Endothelial cell of umbilical vein (primary cell): ENCODE results near the gene FANCI. TPM values are rescaled to one million over a fixed set of nuclear protein-coding genes. Genes with fewer than 3 reads are reported as not detected.
A peak's percentile ranks its signal among the peaks of the same experiment; 100 is the strongest.

Experiments used
- BruUV-seq: library from RNA; stranded (reverse); fragments of 400-500 nt; replicated peaks from 2 replicates; lab custom pipeline; 2021; lab: Mats Ljungman, UMichigan
- CTCF ChIA-PET: fragments of 300-600, 350-600 bp; sonication (Branson Sonifier 250); formaldehyde crosslinking; loops from one replicate; lab custom pipeline; 2021; ENCODE audit warnings: antibody characterized with exemption, inconsistent platforms; lab: Charles Lee
- POLR2A ChIA-PET: fragments of 300-600, 350-600 bp; sonication (Branson Sonifier 250); formaldehyde crosslinking; loops from one replicate; lab custom pipeline; 2021; ENCODE audit warnings: antibody characterized with exemption, inconsistent platforms; lab: Charles Lee
- DNase-seq: peaks from one replicate; pipeline ENCODE4 v3.0.0-alpha.2; 2011; ENCODE audit warnings: low read depth, low spot score
- FAIRE-seq: peaks from 2 replicates; lab custom pipeline; 2011; peaks lifted over from hg19 to GRCh38; lab: Jason Lieb, UNC
- H2AFZ ChIP-seq: 2 replicates; pipeline ENCODE4 v1.6.0; 2012; ENCODE audit warnings: low read depth, low read length, control low read depth, inconsistent platforms
- H3K27ac ChIP-seq: 2 replicates; pipeline ENCODE4 v1.5.1; 2011; ENCODE audit warnings: low read depth, mild to moderate bottlenecking, control low read depth, low read length, moderate library complexity; ENCODE audit not compliant: insufficient read depth
- H3K27me3 ChIP-seq, 2 experiments: 2 replicates each; pipeline versions ENCODE4 v1.6.0 to v1.6.1; 2011; ENCODE audit warnings: low read length in 2 of 2, mixed read lengths in 1 of 2; ENCODE audit not compliant: control insufficient read depth in 2 of 2, insufficient read depth in 2 of 2
- H3K36me3 ChIP-seq, 2 experiments: 2 replicates in 1 of 2; 3 replicates in 1 of 2; pipeline ENCODE4 v1.5.1; 2011; ENCODE audit warnings: low read length in 2 of 2, mild to moderate bottlenecking in 1 of 2, moderate library complexity in 1 of 2; ENCODE audit not compliant: control insufficient read depth in 2 of 2, insufficient read depth in 2 of 2; ENCODE audit errors: extremely low read depth in 1 of 2
- H3K4me1 ChIP-seq: 3 replicates; pipeline ENCODE4 v1.5.1; 2011; ENCODE audit warnings: mild to moderate bottlenecking, low read length; ENCODE audit not compliant: control insufficient read depth, insufficient read depth; ENCODE audit errors: extremely low read depth
- H3K4me2 ChIP-seq: 2 replicates; pipeline ENCODE4 v1.6.1; 2011; ENCODE audit warnings: low read length, control low read depth, mixed read lengths; ENCODE audit not compliant: insufficient read depth
- H3K4me3 ChIP-seq, 3 experiments: fragments of 200-600 bp in 1 of 3; sonication (generic), shearing (Covaris generic) in 1 of 3; replicated peaks in 1 of 3; 2 replicates each; pipeline ENCODE4 v1.5.1; 2011 to 2016; ENCODE audit warnings: control low read depth in 3 of 3, low read length in 3 of 3, mild to moderate bottlenecking in 2 of 3, inconsistent platforms in 1 of 3, low read depth in 1 of 3, moderate library complexity in 1 of 3; ENCODE audit not compliant: insufficient read depth in 1 of 3
- H3K79me2 ChIP-seq: 2 replicates; pipeline ENCODE4 v1.6.0; 2012; ENCODE audit warnings: low read length, inconsistent platforms; ENCODE audit not compliant: control insufficient read depth, insufficient read depth
- H3K9ac ChIP-seq: replicated peaks from 2 replicates; pipeline ENCODE3; 2011; ENCODE audit warnings: low read length, control low read depth; ENCODE audit not compliant: insufficient read depth; ENCODE audit errors: extremely low read depth
- H3K9me1 ChIP-seq: replicated peaks from 3 replicates; pipeline ENCODE4 v1.6.0; 2011; ENCODE audit warnings: mild to moderate bottlenecking, low read length; ENCODE audit not compliant: control insufficient read depth, insufficient read depth; ENCODE audit errors: extremely low read depth
- H3K9me3 ChIP-seq: replicated peaks from 2 replicates; pipeline ENCODE4 v1.5.1; 2012; ENCODE audit warnings: low read length, inconsistent platforms; ENCODE audit not compliant: control insufficient read depth, insufficient read depth
- H4K20me1 ChIP-seq: replicated peaks from 2 replicates; pipeline ENCODE3; 2011; ENCODE audit warnings: mild to moderate bottlenecking, low read length; ENCODE audit not compliant: control insufficient read depth, insufficient read depth; ENCODE audit errors: extremely low read depth
- FOS ChIP-seq: IDR thresholded peaks from 2 replicates; pipeline ENCODE4 v1.6.1; 2011; ENCODE audit warnings: mild to moderate bottlenecking, low read length, moderate library complexity, borderline replicate concordance; ENCODE audit not compliant: insufficient read depth
- GATA2 ChIP-seq: IDR thresholded peaks from 2 replicates; pipeline ENCODE4 v1.7.0; 2011; ENCODE audit warnings: low read depth, mild to moderate bottlenecking, moderate library complexity, mixed read lengths, low read length; ENCODE audit not compliant: insufficient read length, insufficient read depth
- JUN ChIP-seq: IDR thresholded peaks from 2 replicates; pipeline ENCODE4 v1.6.1; 2011; ENCODE audit warnings: borderline replicate concordance, low read depth; ENCODE audit not compliant: insufficient read length, insufficient read depth
- MAX ChIP-seq: IDR thresholded peaks from 2 replicates; pipeline ENCODE4 v1.6.1; 2011; ENCODE audit not compliant: insufficient read depth, insufficient read length
- MYC ChIP-seq: IDR thresholded peaks from one replicate; pipeline ENCODE4 v1.6.1; 2011; ENCODE audit warnings: mild to moderate bottlenecking, low read depth, low read length
- POLR2AphosphoS5 ChIP-seq: IDR thresholded peaks from 2 replicates; pipeline ENCODE4 v1.6.1; 2012; ENCODE audit warnings: low read depth, mild to moderate bottlenecking, control low read depth, low read length, moderate library complexity; ENCODE audit not compliant: insufficient read depth
- dilution Hi-C: fragments of 300-500 bp; cut with MboI; formaldehyde crosslinking; loops from one replicate; pipeline ENCODE4 v1.15.0; 2019; ENCODE audit warnings: low sequenced_read_pairs; ENCODE audit not compliant: extremely low pct_ligation_motif_present
- intact Hi-C: fragments of 100-400 bp; cut with micrococcal nuclease; formaldehyde crosslinking; loops from one replicate; pipeline ENCODE4 v1.10.0; 2022
- polyA plus RNA-seq, 4 experiments: library from polyadenylated mRNA; depleted of rRNA in 3 of 4; stranded (reverse) in 3 of 4; unstranded in 1 of 4; fragments of >200 nt; gene quantifications; 2 replicates each; pipeline versions ENCODE4 v1.2.1 to v1.2.3, GENCODE V29; 2011 to 2012; ENCODE audit warnings: missing spikeins in 1 of 4
- total RNA-seq: library from RNA; stranded (reverse); gene quantifications from 2 replicates; pipeline ENCODE4 v1.2.3, GENCODE V29; 2021

The FANCI gene
- total and polyA plus RNA-seq, 2 donors (not counting 3 experiments of a cell fraction or from before 2014, with no cell fraction given): 10.8 to 74.7 TPM

- H3K27me3 ChIP-seq: no peaks in the 10 kb centered on the region
- peaks cover 6% of the 10 kb centered on the region for H3K4me1 ChIP-seq
- dilution Hi-C loops: no loop called here
- no peak overlapping the region for H3K27ac ChIP-seq
- TF ChIP-seq MAX (no peak), GATA2 (no peak), POLR2AphosphoS5 (no peak)
- no peaks in the 10 kb centered on the region for H3K79me2 ChIP-seq
- H3K36me3 ChIP-seq: peaks cover 0 to 3% of the 10 kb centered on the region in 2 experiments
- ChIA-PET CTCF (interaction anchor here (0.8 to 1.0 kb wide), 2 partner anchors 53 to 98 kb away, joined by 3 to 5 read pairs; no protein-coding TSS in a partner anchor), POLR2A (no interaction called here)
- H3K9me3 ChIP-seq: no peaks in the 10 kb centered on the region
- FAIRE-seq (no peak), DNase-seq (no peak)
- H2AFZ ChIP-seq: no peak overlapping the region
- H3K4me2 ChIP-seq: no peak overlapping the region
- H4K20me1 ChIP-seq: no peaks in the 10 kb centered on the region
- H3K4me3 ChIP-seq: no peak overlapping the region
- H3K9ac ChIP-seq: no peak overlapping the region
- no TSS peak for BruUV-seq
- H3K9me1 ChIP-seq: no peaks in the 10 kb centered on the region
- intact Hi-C loops: no loop called here
Observed at GRCh38 chr15:89305395-89305794, 61.6 kb downstream of the FANCI start.

- FAIRE-seq: peak; percentile 62
- Histone ChIP-seq H2AFZ (no peak overlapping the region), H3K9ac (no peak overlapping the region), H3K36me3 (no peaks in the 10 kb centered on the region), H3K9me1 (no peaks in the 10 kb centered on the region), H3K79me2 (no peaks in the 10 kb centered on the region), H3K4me3 (no peak overlapping the region), H3K27ac (no peak overlapping the region), H3K4me2 (no peak overlapping the region), H4K20me1 (no peaks in the 10 kb centered on the region), H3K27me3 (no peaks in the 10 kb centered on the region), H3K4me1 (peaks cover 6% of the 10 kb centered on the region), H3K9me3 (no peaks in the 10 kb centered on the region)
- no TSS peak for BruUV-seq
- POLR2A ChIA-PET: interaction anchor here (1.0 kb wide), 1 partner anchor 101 kb away, joined by 3 read pairs; no protein-coding TSS in a partner anchor
- intact Hi-C loops: no loop called here
- peak; percentile 52 for DNase-seq
- dilution Hi-C loops: no loop called here
- TF ChIP-seq JUN (peak; percentile 27), MYC (no peak), FOS (peak; percentile 79)
- CTCF ChIA-PET: interaction anchor here (1.6 to 1.7 kb wide), 2 partner anchors 8 to 100 kb away, joined by 6 to 10 read pairs; no protein-coding TSS in a partner anchor
Observed at GRCh38 chr15:89307046-89307587, 63.3 kb downstream of the FANCI start.
